Chondrocyte (in vitro differentiated cells): ENCODE measurements around the gene GADD45GIP1. TPM values are rescaled to one million over a fixed set of nuclear protein-coding genes. Genes with fewer than 3 reads are reported as not detected.

Experiments
- DNase-seq: peaks from one replicate; pipeline ENCODE4 v3.0.0; 2021; ENCODE audit warnings: mixed read lengths, low spot score
- H3K27ac Mint-ChIP-seq: one replicate; pipeline ENCODE4 v1.8.0; 2021; ENCODE audit warnings: mild to moderate bottlenecking, moderate library complexity, mixed read lengths; ENCODE audit not compliant: unreplicated experiment
- H3K27me3 Mint-ChIP-seq: 2 replicates; pipeline ENCODE4 v1.8.0; 2021; ENCODE audit warnings: low read depth, mixed read lengths
- H3K36me3 Mint-ChIP-seq: 2 replicates; pipeline ENCODE4 v1.8.0; 2021; ENCODE audit warnings: low read depth, mixed read lengths
- H3K4me1 Mint-ChIP-seq: 2 replicates; pipeline ENCODE4 v1.8.0; 2021; ENCODE audit warnings: low read depth, mild to moderate bottlenecking, mixed read lengths
- H3K4me3 Mint-ChIP-seq: one replicate; pipeline ENCODE4 v1.8.0; 2021; ENCODE audit warnings: mild to moderate bottlenecking, moderate library complexity, mixed read lengths; ENCODE audit not compliant: unreplicated experiment
- H3K9me3 Mint-ChIP-seq: 2 replicates; pipeline ENCODE4 v1.8.0; 2021; ENCODE audit warnings: low read depth, mixed read lengths
- total RNA-seq: library from RNA; stranded (reverse); gene quantifications from 3 replicates; pipeline ENCODE4 v1.2.1, GENCODE V29; 2021
- TF ChIP-seq, protein P1 (sequence below): fragments of 200-600 bp; sonication (generic); IDR thresholded peaks from 2 replicates; pipeline ENCODE4 v1.5.0; 2021; ENCODE audit warnings: antibody characterized with exemption, mild to moderate bottlenecking, moderate library complexity

GADD45GIP1 gene
- total RNA-seq, 1 donor from 2014 or later, result 29.1 TPM

- no peak for DNase-seq
- peaks cover 58% of the 10 kb centered on the region for H3K4me1 Mint-ChIP-seq
- H3K27ac Mint-ChIP-seq, result peak overlapping the region; percentile 94
- TF ChIP-seq, protein P1, sequence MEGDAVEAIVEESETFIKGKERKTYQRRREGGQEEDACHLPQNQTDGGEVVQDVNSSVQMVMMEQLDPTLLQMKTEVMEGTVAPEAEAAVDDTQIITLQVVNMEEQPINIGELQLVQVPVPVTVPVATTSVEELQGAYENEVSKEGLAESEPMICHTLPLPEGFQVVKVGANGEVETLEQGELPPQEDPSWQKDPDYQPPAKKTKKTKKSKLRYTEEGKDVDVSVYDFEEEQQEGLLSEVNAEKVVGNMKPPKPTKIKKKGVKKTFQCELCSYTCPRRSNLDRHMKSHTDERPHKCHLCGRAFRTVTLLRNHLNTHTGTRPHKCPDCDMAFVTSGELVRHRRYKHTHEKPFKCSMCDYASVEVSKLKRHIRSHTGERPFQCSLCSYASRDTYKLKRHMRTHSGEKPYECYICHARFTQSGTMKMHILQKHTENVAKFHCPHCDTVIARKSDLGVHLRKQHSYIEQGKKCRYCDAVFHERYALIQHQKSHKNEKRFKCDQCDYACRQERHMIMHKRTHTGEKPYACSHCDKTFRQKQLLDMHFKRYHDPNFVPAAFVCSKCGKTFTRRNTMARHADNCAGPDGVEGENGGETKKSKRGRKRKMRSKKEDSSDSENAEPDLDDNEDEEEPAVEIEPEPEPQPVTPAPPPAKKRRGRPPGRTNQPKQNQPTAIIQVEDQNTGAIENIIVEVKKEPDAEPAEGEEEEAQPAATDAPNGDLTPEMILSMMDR, result no peak
- peak overlapping the region; percentile 97 for H3K4me3 Mint-ChIP-seq
- no peaks in the 10 kb centered on the region for H3K27me3 Mint-ChIP-seq
- no peaks in the 10 kb centered on the region for H3K9me3 Mint-ChIP-seq
- peaks cover 37% of the 10 kb centered on the region for H3K36me3 Mint-ChIP-seq
Measured at GRCh38 chr19:12939975-12940423, 17.0 kb downstream of the GADD45GIP1 start.

GRCh38 chr19:12938779-12939601, 18.0 kb downstream of the GADD45GIP1 start:
- H3K4me1 Mint-ChIP-seq, result peaks cover 54% of the 10 kb centered on the region
- TF ChIP-seq, protein P1, result peak; percentile 61
- H3K27me3 Mint-ChIP-seq, result no peaks in the 10 kb centered on the region

GRCh38 chr19:12937927-12938778, 18.9 kb downstream of the GADD45GIP1 start, which contains the start of gene CALR:
Gene CALR (plus strand): TSS chr19:12938609. CDS start chr19:12938680, 71 bp downstream.
- peaks cover 53% of the 10 kb centered on the region for H3K4me1 Mint-ChIP-seq

More at GRCh38 chr19:12938779-12939601, 18.0 kb downstream of the GADD45GIP1 start:
- DNase-seq, result no peak
- H3K27ac Mint-ChIP-seq, result peak overlapping the region; percentile 94
- no peaks in the 10 kb centered on the region for H3K9me3 Mint-ChIP-seq
- peaks cover 33% of the 10 kb centered on the region for H3K36me3 Mint-ChIP-seq
- H3K4me3 Mint-ChIP-seq, result peak overlapping the region; percentile 97

DNA sequence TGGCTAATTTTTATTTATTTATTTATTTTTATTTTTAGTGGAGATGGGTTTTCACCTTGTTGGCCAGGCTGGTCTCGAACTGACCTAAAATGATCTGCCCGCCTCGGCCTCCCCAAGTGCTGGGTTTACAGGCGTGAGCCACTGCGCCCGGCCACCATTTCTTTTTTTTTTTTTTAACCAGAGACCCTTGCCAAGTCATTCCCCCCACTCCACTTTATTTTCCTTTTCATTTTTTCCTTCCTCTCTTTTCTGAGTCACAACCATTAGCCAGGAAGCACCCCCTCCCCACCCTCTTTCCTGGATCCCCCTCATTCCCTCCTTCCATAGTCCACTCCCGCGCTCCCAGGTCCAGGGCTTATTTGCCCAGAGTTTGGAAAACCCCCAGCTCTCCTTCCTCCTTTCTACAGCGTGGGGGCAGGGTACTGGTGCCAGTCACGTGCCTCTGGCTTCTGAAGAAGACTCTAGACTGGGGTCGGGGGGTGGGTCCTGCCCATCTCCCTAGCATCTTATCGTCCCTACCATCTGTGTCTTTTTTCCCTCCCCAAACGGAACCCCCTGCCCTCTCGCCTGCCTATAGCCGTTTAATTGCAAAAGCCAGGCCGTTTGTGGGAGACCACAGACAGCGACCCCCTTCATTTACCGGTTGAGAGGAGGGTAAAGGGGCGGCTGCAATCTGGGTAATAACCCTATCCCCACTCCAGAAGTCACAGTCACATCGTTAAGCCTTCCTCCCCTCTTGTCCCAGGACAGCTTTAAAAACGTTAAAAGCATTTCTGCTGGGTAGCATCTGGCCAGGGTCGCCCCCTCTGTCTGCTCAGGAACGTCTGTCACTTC, 19.7 kb downstream of the GADD45GIP1 start:
- TF ChIP-seq, protein P1, result no peak
- H3K27ac Mint-ChIP-seq, result peak overlapping the region; percentile 94
- no peaks in the 10 kb centered on the region for H3K9me3 Mint-ChIP-seq
- H3K27me3 Mint-ChIP-seq, result no peaks in the 10 kb centered on the region
- peak overlapping the region; percentile 97 for H3K4me3 Mint-ChIP-seq
- H3K4me1 Mint-ChIP-seq, result peaks cover 53% of the 10 kb centered on the region
- no peak for DNase-seq
- H3K36me3 Mint-ChIP-seq, result peaks cover 23% of the 10 kb centered on the region

More at GRCh38 chr19:12937927-12938778, 18.9 kb downstream of the GADD45GIP1 start, which contains the start of gene CALR:
- TF ChIP-seq, protein P1, result no peak
- H3K36me3 Mint-ChIP-seq, result peaks cover 26% of the 10 kb centered on the region
- H3K27ac Mint-ChIP-seq, result peak within 1 kb of the TSS; percentile 94
- peak within 1 kb of the TSS; percentile 97 for H3K4me3 Mint-ChIP-seq
- DNase-seq, result peak; percentile 99
- H3K27me3 Mint-ChIP-seq, result no peaks in the 10 kb centered on the region
- H3K9me3 Mint-ChIP-seq, result no peaks in the 10 kb centered on the region
